GM12864 (cell line): Measurements from ENCODE around the gene FPR1.

Experiments used
- DNase-seq: peaks from one replicate; pipeline ENCODE4 v3.0.0-alpha.2; 2011; ENCODE audit warnings: low read depth
- H3K4me3 ChIP-seq: 2 replicates; pipeline ENCODE4 v1.5.1; 2011; ENCODE audit warnings: mild to moderate bottlenecking, low read depth, low read length, control low read depth
- TF ChIP-seq, protein P1 (sequence below): IDR thresholded peaks from 2 replicates; pipeline ENCODE4 v1.5.1; 2011; ENCODE audit warnings: low read depth, mild to moderate bottlenecking, moderate library complexity, low read length, control low read depth, inconsistent platforms; ENCODE audit errors: missing control alignments

The FPR1 gene, protein sequence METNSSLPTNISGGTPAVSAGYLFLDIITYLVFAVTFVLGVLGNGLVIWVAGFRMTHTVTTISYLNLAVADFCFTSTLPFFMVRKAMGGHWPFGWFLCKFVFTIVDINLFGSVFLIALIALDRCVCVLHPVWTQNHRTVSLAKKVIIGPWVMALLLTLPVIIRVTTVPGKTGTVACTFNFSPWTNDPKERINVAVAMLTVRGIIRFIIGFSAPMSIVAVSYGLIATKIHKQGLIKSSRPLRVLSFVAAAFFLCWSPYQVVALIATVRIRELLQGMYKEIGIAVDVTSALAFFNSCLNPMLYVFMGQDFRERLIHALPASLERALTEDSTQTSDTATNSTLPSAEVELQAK

DNA sequence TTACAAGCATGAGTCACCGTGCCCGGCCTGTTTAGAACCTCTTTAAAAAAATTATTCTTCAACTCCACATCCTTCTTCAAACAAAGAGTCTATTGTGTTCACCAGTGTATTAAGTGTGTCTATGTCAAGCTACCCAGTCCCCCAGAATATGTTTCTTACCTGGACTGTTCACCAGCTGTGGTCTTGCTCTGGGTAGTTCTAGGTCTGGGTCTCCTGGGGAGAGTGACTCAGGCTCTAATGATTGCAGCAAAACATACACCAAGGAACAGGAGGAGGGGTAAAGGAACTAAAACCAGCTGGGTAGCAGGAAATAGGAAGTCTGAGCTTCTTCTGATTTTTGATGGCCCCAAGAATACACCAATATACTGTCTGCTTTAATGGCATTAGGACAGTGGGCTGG, at the start of gene FPR1:
TSS of gene FPR1 (minus strand) at position 224 of the 400 bp plus-strand sequence. CDS start 4,884 bp downstream, outside the sequence.
- no peak for DNase-seq
- TF ChIP-seq, protein P1, sequence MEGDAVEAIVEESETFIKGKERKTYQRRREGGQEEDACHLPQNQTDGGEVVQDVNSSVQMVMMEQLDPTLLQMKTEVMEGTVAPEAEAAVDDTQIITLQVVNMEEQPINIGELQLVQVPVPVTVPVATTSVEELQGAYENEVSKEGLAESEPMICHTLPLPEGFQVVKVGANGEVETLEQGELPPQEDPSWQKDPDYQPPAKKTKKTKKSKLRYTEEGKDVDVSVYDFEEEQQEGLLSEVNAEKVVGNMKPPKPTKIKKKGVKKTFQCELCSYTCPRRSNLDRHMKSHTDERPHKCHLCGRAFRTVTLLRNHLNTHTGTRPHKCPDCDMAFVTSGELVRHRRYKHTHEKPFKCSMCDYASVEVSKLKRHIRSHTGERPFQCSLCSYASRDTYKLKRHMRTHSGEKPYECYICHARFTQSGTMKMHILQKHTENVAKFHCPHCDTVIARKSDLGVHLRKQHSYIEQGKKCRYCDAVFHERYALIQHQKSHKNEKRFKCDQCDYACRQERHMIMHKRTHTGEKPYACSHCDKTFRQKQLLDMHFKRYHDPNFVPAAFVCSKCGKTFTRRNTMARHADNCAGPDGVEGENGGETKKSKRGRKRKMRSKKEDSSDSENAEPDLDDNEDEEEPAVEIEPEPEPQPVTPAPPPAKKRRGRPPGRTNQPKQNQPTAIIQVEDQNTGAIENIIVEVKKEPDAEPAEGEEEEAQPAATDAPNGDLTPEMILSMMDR: no peak

DNA sequence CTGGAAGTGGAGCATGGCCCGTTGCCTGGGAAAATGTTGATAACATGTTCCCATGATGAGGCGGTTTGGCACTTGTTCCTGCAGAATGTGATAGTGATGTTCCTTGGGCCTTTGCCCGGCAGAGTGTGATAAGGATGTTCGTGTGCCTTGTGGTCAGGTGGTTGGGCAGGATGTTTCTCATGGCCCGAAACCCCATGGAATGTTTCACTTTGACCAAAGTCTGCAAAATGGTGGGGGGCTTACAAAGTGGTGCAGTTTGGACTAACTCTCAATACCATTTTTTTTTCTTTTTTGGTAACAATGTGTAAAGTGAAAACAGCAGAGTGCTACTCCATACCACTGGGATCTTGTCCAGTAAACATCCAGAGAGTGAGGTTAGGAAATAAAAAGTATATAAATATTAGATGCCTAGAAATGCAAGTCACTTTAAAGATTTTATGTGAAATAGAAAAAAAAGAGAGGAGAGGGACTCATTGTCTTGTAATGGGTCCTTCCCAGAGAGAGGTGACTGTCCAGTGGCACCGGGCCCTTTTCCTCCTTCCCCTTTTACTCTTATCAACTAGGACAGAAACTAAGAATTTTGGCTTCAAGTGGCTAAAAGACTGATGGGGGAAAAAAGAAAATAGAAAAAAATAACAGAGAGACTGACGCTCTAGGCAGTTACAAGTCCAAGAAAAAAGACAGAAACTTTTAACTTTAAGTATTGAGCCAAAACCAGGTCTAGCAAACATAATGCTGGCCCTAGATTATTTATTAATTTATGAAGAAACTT, 49.0 kb upstream of the FPR1 start:
- H3K4me3 ChIP-seq: no peak overlapping the region
- TF ChIP-seq, protein P1: no peak
- DNase-seq: no peak

More for the DNA sequence above, at the start of gene FPR1:
- H3K4me3 ChIP-seq: no peak within 1 kb of the TSS

DNA sequence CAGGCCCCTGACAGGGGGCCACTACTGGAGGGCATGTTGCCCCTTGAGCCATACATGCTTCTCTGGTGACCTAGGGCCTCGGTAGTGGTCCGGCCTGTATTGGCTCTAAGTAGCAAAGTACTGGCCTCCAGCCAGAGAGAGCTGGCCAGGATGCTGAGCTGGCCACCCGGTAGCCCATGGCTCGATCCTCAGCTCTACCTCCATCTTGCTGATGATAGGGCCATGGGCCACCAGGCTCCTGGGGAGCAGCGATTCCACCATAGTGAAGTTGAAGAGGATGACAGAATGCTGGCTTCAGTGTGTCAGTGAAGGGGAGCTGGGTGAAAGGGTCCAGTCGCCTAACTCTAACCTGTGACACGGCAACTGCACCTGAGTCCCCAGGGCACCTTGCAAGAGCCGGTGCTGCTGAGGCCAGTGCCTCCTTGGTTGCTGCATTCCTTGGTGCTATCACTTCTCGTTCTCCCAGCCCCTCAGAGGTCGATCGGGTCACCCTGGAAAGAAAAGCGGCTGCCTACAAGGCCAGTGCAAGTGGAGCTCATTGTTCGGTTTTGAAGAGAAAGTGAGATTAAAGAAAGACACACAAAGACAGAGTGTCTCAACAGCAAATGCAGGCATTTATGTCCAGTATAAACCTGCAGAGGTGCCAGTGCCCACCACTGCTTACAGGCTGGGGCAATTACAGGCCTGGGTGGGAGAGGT, 48.2 kb upstream of the FPR1 start:
- TF ChIP-seq, protein P1: no peak
- H3K4me3 ChIP-seq: no peak overlapping the region
- no peak for DNase-seq

DNA sequence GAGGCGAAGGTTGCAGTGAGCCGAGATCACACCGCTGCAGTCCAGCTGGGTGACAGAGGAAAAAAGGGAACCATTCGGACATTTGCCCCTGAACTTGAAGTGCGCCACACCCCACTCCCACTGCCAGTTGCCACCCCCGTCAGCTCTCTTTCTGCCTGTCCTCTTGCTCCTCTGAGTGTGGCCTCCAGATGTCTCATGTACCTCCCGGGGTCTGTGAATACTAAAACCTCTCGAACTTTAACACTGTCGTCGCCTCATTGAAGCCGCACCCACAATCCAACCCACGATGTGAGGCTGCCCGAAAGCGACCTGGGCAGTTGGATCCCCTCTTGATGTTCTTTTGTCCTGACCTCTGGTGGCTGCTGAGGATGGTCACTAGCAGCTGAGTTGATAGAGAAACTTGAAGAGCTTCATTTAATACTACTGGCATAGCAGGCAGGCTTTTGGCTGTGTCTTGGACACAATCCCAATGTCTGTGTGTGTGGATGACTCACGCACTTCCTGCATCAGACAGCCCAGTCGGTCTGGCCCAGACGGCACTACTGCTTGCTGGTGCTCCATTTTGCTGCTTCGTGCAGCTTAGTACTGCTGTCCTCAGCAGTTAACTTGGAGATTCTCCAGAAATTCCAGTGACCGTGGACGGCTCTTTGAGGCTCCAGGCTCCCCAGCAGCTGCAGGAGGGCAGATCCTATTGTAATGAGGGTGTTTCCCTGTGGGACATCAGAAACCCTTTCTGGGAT, 47.5 kb upstream of the FPR1 start:
- no peak overlapping the region for H3K4me3 ChIP-seq
- TF ChIP-seq, protein P1: no peak
- no peak for DNase-seq

DNA sequence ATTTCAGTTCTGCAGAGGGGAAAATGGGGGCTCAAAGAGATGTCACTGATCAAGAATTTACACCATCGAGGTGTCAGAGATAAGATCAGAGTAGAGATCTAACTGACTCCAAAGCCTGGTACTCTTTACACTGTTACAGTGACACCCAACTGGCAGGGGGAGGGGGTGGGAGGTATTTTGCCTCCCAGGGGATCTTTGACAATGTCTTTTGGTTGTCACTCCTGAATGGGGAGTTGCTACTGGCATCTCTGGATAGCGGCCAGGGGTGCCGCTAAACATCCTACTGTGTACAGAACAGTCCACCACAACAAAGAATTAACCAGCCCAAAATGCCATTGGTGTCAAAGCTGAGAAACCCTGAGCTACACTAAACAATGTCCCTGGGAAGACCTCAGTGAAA, 46.4 kb upstream of the FPR1 start:
- H3K4me3 ChIP-seq: no peak overlapping the region
- TF ChIP-seq, protein P1: no peak
- DNase-seq: no peak

DNA sequence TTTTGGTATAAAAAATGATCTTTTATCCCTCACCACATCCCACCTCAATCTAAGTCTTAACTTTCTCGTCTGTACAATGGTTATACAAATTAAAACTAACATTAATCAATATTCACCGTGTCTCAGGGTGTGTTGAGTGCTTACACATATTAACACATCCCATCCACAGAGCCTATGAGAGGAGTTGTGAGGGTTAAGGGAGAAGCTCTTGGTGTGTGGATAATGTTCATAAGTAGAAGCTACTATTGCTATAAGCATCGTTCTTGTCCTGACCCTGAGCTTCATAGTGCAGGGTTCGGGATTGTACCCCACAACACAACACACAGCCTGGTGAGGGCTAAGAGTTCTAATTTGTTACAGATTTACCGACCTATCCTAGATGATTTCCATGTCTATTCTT, 45.8 kb upstream of the FPR1 start:
- TF ChIP-seq, protein P1: no peak
- H3K4me3 ChIP-seq: no peak overlapping the region
- DNase-seq: no peak
